OCI-LY7 (cell line): ENCODE data around the gene TFAP2E.

Experiments
- EZH2phosphoT487 ChIP-seq: fragments of 200-600 bp; sonication (generic); IDR thresholded peaks from 2 replicates; pipeline ENCODE4 v1.6.1; 2018; ENCODE audit warnings: low read depth, borderline replicate concordance, mild to moderate bottlenecking, mixed run types, antibody characterized with exemption, low read length, moderate library complexity, mixed read lengths
- TF ChIP-seq, protein P1 (sequence below): fragments of 200-600 bp; sonication (generic); conservative IDR thresholded peaks from 2 replicates; pipeline ENCODE4 v1.5.1; 2014; ENCODE audit warnings: mild to moderate bottlenecking, antibody characterized with exemption, low read length, moderate library complexity, mixed read lengths

DNA sequence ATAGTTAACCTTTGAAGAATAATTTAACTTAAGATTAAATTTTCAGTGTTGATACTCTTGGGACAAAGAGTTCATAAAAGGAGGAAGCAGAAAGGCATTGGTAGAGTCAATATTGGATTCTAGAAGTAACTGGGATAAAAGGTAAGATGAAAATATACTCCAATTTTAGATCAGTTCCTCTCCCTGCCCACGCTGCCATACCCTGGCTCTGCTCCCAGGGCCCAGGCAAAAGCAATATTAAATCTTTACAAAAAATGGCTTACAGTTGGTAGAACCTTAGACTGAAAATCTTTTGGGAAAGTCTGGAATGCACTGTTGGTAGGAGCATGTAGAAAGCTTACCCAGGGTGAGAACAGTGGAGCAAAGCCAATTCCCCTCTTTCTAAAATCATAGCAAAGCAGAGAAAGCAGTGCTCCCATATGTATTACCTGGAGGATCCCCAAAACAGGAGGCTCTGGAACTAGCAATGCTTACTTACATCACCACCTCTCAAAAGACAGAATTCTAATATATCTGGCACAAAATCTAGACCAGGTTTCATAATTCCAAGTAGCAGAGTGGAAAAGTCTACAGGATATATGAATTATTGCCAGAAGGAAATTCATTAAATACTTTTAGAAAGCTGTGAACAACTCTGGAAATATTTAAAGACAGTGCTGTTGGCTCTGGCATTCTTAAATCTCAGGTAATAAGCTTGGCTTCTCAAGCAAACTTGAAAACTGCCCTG, 40.5 kb upstream of the TFAP2E start:
- TF ChIP-seq EZH2phosphoT487 = no peak
- TF ChIP-seq, protein P1, sequence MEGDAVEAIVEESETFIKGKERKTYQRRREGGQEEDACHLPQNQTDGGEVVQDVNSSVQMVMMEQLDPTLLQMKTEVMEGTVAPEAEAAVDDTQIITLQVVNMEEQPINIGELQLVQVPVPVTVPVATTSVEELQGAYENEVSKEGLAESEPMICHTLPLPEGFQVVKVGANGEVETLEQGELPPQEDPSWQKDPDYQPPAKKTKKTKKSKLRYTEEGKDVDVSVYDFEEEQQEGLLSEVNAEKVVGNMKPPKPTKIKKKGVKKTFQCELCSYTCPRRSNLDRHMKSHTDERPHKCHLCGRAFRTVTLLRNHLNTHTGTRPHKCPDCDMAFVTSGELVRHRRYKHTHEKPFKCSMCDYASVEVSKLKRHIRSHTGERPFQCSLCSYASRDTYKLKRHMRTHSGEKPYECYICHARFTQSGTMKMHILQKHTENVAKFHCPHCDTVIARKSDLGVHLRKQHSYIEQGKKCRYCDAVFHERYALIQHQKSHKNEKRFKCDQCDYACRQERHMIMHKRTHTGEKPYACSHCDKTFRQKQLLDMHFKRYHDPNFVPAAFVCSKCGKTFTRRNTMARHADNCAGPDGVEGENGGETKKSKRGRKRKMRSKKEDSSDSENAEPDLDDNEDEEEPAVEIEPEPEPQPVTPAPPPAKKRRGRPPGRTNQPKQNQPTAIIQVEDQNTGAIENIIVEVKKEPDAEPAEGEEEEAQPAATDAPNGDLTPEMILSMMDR = no peak
